ENCODE measurements around the gene GNAI3. TPM values are rescaled to one million over a fixed set of nuclear protein-coding genes. Genes with fewer than 3 reads are reported as not detected.

The GNAI3 gene
- total RNA-seq, 1 donor from 2014 or later: 7.6 TPM

- H3K4me1 Mint-ChIP-seq (ENCODE audit: unreplicated experiment): peaks cover 7% of the 10 kb centered on the region
- H3K27ac Mint-ChIP-seq (ENCODE audit: unreplicated experiment): no peak overlapping the region
- DNase-seq (ENCODE audit: extremely low spot score, unreplicated experiment): no peak
Measured at GRCh38 chr1:109595531-109595930, 47.1 kb downstream of the GNAI3 start.

GRCh38 chr1:109598156-109598555, 49.7 kb downstream of the GNAI3 start:
- Mint-ChIP-seq H3K4me3 (ENCODE audit: unreplicated experiment) (no peak overlapping the region), H3K4me1 (ENCODE audit: unreplicated experiment) (peaks cover 7% of the 10 kb centered on the region), H3K27me3 (ENCODE audit: unreplicated experiment) (no peaks in the 10 kb centered on the region), H3K9me3 (ENCODE audit: unreplicated experiment) (no peaks in the 10 kb centered on the region), H3K36me3 (ENCODE audit: unreplicated experiment) (peaks cover 30% of the 10 kb centered on the region), H3K27ac (ENCODE audit: unreplicated experiment) (no peak overlapping the region)
- DNase-seq (ENCODE audit: extremely low spot score, unreplicated experiment): no peak
- TF ChIP-seq CTCF (IDR thresholded peaks at IDR 0.05): no peak

More at GRCh38 chr1:109595531-109595930, 47.1 kb downstream of the GNAI3 start:
- Mint-ChIP-seq H3K27me3 (ENCODE audit: unreplicated experiment) (no peaks in the 10 kb centered on the region), H3K36me3 (ENCODE audit: unreplicated experiment) (peaks cover 46% of the 10 kb centered on the region), H3K9me3 (ENCODE audit: unreplicated experiment) (no peaks in the 10 kb centered on the region), H3K4me3 (ENCODE audit: unreplicated experiment) (no peak overlapping the region)
- no peak for TF ChIP-seq CTCF (IDR thresholded peaks at IDR 0.05)

GRCh38 chr1:109598655-109599054, 50.2 kb downstream of the GNAI3 start:
- H3K36me3 Mint-ChIP-seq (ENCODE audit: unreplicated experiment): peaks cover 25% of the 10 kb centered on the region
- peaks cover 7% of the 10 kb centered on the region for H3K4me1 Mint-ChIP-seq (ENCODE audit: unreplicated experiment)
- TF ChIP-seq CTCF (IDR thresholded peaks at IDR 0.05): peak; percentile 13
- H3K9me3 Mint-ChIP-seq (ENCODE audit: unreplicated experiment): no peaks in the 10 kb centered on the region
- no peaks in the 10 kb centered on the region for H3K27me3 Mint-ChIP-seq (ENCODE audit: unreplicated experiment)
- H3K27ac Mint-ChIP-seq (ENCODE audit: unreplicated experiment): no peak overlapping the region
- DNase-seq (ENCODE audit: extremely low spot score, unreplicated experiment): no peak
- no peak overlapping the region for H3K4me3 Mint-ChIP-seq (ENCODE audit: unreplicated experiment)

GRCh38 chr1:109603229-109603628, 54.8 kb downstream of the GNAI3 start:
- Mint-ChIP-seq H3K36me3 (ENCODE audit: unreplicated experiment) (peaks cover 13% of the 10 kb centered on the region), H3K9me3 (ENCODE audit: unreplicated experiment) (no peaks in the 10 kb centered on the region), H3K4me3 (ENCODE audit: unreplicated experiment) (no peak overlapping the region), H3K27ac (ENCODE audit: unreplicated experiment) (no peak overlapping the region), H3K27me3 (ENCODE audit: unreplicated experiment) (no peaks in the 10 kb centered on the region), H3K4me1 (ENCODE audit: unreplicated experiment) (no peaks in the 10 kb centered on the region)
- TF ChIP-seq CTCF (IDR thresholded peaks at IDR 0.05): no peak
- DNase-seq (ENCODE audit: extremely low spot score, unreplicated experiment): no peak

- Mint-ChIP-seq H3K27me3 (ENCODE audit: unreplicated experiment) (no peaks in the 10 kb centered on the region), H3K9me3 (ENCODE audit: unreplicated experiment) (no peaks in the 10 kb centered on the region)
Measured at GRCh38 chr1:109605381-109605780, 57.0 kb downstream of the GNAI3 start.

More at GRCh38 chr1:109605381-109605780, 57.0 kb downstream of the GNAI3 start:
- DNase-seq (ENCODE audit: extremely low spot score, unreplicated experiment): no peak
- Mint-ChIP-seq H3K27ac (ENCODE audit: unreplicated experiment) (no peak overlapping the region), H3K4me1 (ENCODE audit: unreplicated experiment) (no peaks in the 10 kb centered on the region), H3K4me3 (ENCODE audit: unreplicated experiment) (no peak overlapping the region), H3K36me3 (ENCODE audit: unreplicated experiment) (peaks cover 4% of the 10 kb centered on the region)
- TF ChIP-seq CTCF (IDR thresholded peaks at IDR 0.05): no peak

Measured in osteocyte (in vitro differentiated cells).